ENCODE data around the gene MRPL4. TPM values are rescaled to one million over a fixed set of nuclear protein-coding genes. Genes with fewer than 3 reads are reported as not detected.

Gene MRPL4
- total RNA-seq, 1 experiment from 2014 or later: 99.3 TPM

GRCh38 chr19:10289836-10290356 is 37.9 kb downstream of the MRPL4 start, which contains the start of gene ICAM5:
Gene ICAM5 (plus strand): TSS chr19:10289952. CDS start chr19:10290044, 92 bp downstream.
- peak; percentile 45 for DNase-seq
- H3K56ac ChIP-seq (ENCODE audit: insufficient read length, low read depth, low read length): no peak within 1 kb of the TSS
- no peak within 1 kb of the TSS for H3T11ph ChIP-seq (ENCODE audit: low read length)
- H3K79me1 ChIP-seq (ENCODE audit: insufficient read depth, low read depth, low read length, poor library complexity, severe bottlenecking): no peaks in the 10 kb centered on the region
- no peak within 1 kb of the TSS for H4K8ac ChIP-seq (replicated peaks; ENCODE audit: insufficient read length, low read depth, low read length)
- Mint-ChIP-seq H3K36me3 (ENCODE audit: insufficient read depth in 1 of 3, low read depth in 3 of 3) (peaks cover 0 to 7% (median 0%) of the 10 kb centered on the region in 3 experiments; a peak in 4 of 7 replicates), H3K9me3 (peaks cover 0 to 5% of the 10 kb centered on the region in 2 experiments; a peak in 3 of 5 replicates), H3K4me3 (peak within 1 kb of the TSS; percentile 59 to 92), H3K27ac (no peak within 1 kb of the TSS; a peak in 1 of 7 replicates), H3K27me3 (ENCODE audit: low read depth) (peaks cover 99% of the 10 kb centered on the region), H3K4me1 (peaks cover 13 to 44% of the 10 kb centered on the region in 2 experiments)
- no peaks in the 10 kb centered on the region; the same call in 1 of the 2 replicates for H3K4me1 ChIP-seq (ENCODE audit: insufficient read depth, low read length)
- H4K91ac ChIP-seq (ENCODE audit: insufficient read length, low read depth, low read length): no peak within 1 kb of the TSS
- peak within 1 kb of the TSS; percentile 92 for H3K4me2 ChIP-seq (ENCODE audit: insufficient read depth, insufficient read length, low read length)
- no peaks in the 10 kb centered on the region for H3K79me2 ChIP-seq (ENCODE audit: insufficient read depth, low read length)
- H4K20me1 ChIP-seq (ENCODE audit: control insufficient read depth, insufficient read depth, insufficient read length): no peaks in the 10 kb centered on the region
- H3K27ac ChIP-seq (ENCODE audit: insufficient read length, low read depth, low read length): no peak within 1 kb of the TSS
- H3K18ac ChIP-seq (ENCODE audit: insufficient read length, low read depth, low read length): no peak within 1 kb of the TSS
- H3K14ac ChIP-seq (ENCODE audit: insufficient read depth, low read length): no peak within 1 kb of the TSS
- no peak within 1 kb of the TSS for H4K5ac ChIP-seq (ENCODE audit: insufficient read length, low read depth, low read length)
- H2BK5ac ChIP-seq (ENCODE audit: insufficient read length, low read length): no peak within 1 kb of the TSS
- TF ChIP-seq CTCF (conservative IDR thresholded peaks at IDR 0.05): no peak
- no peak within 1 kb of the TSS for H2BK120ac ChIP-seq (ENCODE audit: low read depth, low read length, poor library complexity, severe bottlenecking)
- H2BK20ac ChIP-seq (ENCODE audit: low read depth, low read length, poor library complexity, severe bottlenecking): no peak within 1 kb of the TSS
- H3K9ac ChIP-seq (ENCODE audit: extremely low read depth, insufficient read length, low read length): no peak within 1 kb of the TSS
- H3K23me2 ChIP-seq (ENCODE audit: insufficient read length, low read depth, low read length, poor library complexity, severe bottlenecking): peaks cover 36% of the 10 kb centered on the region
- no peak within 1 kb of the TSS for H2AFZ ChIP-seq (ENCODE audit: low read length)
- no CpG with 5 or more reads among the region's 45 CpGs for WGBS (ENCODE audit: extremely low coverage, insufficient read length, low lambda C conversion rate)
- H3K27me3 ChIP-seq (ENCODE audit: insufficient read depth, low read length): peaks cover 56% of the 10 kb centered on the region
- no peak within 1 kb of the TSS for H3K23ac ChIP-seq (ENCODE audit: insufficient read length, low read depth, low read length)
- no peak within 1 kb of the TSS for H2AK5ac ChIP-seq (ENCODE audit: insufficient read length, low read length)
- H2BK12ac ChIP-seq (ENCODE audit: insufficient read length, low read depth, low read length): no peak within 1 kb of the TSS
- H3K9me3 ChIP-seq (ENCODE audit: control insufficient read depth, low read depth, low read length): no peaks in the 10 kb centered on the region
- H2BK15ac ChIP-seq (ENCODE audit: low read depth, low read length): no peak within 1 kb of the TSS
- no peak within 1 kb of the TSS for H3K4ac ChIP-seq (ENCODE audit: low read depth, low read length)

Data from H9 (cell line).